NCI-H146 (cell line): ENCODE data around the gene FCHSD1.
A peak's percentile ranks its signal among the peaks of the same experiment; 100 is the strongest.

Experiments used
- DNase-seq: peaks from one replicate; lab custom pipeline; 2025; lab: John Stamatoyannopoulos, UW

The FCHSD1 gene

DNA sequence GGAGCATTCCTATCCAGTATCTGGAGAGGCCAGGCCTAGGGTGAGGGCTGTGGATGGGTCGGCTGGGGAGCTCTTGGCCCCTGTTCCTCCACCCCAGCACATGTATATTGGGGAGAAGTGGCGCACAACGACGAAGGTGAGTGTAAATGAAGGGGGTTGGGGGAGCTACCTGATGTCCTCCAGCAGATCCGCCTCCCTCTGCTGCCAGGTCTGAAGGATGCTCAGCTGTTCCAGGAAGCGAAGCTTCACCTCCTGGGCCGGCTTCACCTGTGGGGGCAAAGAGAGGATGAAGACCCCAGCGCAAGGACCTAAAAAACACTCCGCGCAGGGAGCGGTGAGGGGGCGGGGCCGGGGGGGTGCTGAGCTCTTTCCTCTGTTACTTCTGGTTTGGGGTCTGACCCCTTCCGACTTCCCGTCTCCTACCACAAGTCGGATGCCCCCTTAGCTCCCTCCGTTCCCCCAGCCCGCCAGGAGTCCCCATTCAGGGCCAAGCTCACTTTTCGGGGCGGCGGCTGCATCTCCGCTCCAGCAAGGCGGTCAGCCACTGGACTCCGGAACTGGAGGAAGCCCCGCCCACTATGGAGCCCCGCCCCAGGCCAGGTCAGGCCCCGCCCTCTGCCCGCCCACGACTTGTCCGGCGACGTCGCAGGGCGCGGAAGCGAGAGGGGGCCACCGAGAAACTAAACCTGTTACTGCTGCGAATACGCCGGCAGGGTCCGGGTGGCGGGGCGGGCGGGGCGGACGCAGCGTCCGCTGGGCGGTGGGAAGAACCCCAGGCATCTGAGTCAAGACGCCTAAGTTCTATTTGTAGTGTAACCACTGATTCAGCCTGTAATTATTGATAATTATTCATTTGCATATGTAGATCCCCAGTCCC lies at the start of gene FCHSD1:
TSS of gene FCHSD1 (minus strand) at position 568 of the 877 bp plus-strand sequence. CDS start at position 518, 50 bp downstream.
- peak; percentile 68 for DNase-seq

- DNase-seq: no peak
These were observed 46.4 kb upstream of the FCHSD1 start for GRCh38 chr5:141697586-141697985.

DNA sequence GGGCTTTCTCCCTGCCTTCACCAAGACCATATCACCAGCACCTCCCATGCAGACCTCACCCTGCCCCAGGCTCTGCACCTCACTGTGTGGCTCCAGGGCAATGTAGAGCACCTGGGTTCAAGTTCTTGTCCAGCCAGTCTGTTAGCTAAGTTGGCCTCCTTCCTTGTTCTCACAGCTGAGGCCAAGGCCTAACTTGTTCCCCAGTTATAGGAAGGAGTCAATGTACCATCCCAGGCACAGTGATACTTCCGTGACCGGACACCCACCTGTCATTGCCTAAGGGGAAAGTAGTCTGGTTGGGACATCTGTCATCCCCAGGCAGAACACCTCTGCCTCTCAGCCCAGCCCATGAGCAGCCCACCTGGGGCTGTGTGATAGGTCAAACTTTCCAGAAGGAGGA lies 45.2 kb upstream of the FCHSD1 start:
- DNase-seq: no peak

GRCh38 chr5:141695627-141696215 lies 44.5 kb upstream of the FCHSD1 start:
- no peak for DNase-seq

GRCh38 chr5:141694479-141694878 lies 43.3 kb upstream of the FCHSD1 start:
- DNase-seq: peak; percentile 78

DNA sequence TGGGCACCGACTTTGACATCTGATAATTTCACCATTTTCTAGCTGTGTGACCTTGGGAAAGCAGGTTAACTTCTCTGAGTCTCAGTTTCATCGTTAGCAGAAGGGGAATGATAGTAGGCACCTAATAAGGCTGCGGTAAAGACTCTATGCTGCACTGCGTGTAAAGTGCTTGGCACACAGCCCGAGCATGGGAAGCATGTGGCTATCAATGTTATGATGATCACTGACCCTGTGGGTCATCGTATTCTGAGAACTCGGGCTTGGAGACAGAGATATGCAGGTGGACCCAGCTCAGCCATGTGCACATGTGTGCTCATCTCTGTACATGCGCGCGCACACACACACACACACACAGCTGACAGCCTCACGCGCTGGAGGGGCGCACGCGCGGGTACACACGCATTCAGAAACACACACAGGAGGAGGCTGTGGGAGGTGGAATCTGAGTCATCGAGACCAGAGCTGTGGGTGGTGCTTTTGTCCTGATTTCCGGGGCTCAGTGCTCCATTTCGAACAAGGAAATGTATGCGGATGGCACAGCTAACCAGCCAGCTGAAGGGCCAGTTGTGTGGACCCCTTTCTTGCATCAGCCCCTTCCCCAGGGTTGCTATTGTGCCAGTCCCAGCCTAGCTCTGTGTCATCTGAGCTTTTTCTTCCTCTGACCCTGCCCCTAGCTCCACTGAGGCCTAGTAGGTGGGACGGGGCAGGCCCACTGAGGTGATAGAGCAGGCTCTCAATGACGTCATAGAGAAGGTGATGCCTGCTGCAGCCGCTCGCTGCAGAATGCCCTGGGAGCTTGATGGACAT lies 41.9 kb upstream of the FCHSD1 start:
- no peak for DNase-seq

DNA sequence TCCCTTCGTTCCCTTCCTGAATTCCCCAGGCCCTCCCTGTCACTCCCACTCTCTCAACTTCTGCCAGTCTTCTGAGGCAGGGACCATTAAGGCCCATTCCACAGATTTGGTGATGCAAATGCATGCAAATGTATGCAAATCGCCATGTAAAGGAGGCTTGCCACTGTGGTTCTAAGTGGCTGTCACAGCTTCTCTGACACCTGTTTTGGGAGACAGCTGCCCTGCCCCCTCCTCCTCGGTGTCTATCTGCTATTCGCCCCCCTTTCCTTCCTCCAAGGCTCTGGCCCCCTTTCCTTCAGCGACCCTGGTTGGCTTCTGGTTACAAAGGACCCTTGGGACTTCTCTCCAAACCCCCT lies 41.3 kb upstream of the FCHSD1 start:
- DNase-seq: no peak

- DNase-seq: peak; percentile 54
These were observed 40.8 kb upstream of the FCHSD1 start for GRCh38 chr5:141691867-141692532.

GRCh38 chr5:141691286-141691866 lies 40.2 kb upstream of the FCHSD1 start:
- no peak for DNase-seq

- DNase-seq: no peak
These were observed 35.6 kb upstream of the FCHSD1 start for GRCh38 chr5:141686648-141687416.

DNA sequence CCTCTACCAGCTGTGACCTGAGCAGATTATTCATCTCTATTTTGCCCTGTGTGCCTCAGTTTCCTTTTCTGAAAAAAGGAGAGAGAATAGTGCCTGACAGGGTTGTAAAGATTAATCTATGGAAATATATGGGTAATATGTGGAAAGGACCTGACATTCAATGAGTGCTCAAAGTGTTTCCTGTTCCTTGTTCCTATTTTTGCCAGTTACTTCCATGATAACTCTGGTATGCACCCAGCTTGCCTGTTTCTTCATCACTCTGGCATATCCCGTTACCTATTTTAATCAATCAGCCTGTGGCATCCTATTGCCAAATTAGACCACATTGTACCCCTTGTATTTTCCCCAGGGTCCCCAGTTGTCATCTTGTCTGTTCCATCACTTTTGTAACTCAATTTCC lies 34.4 kb upstream of the FCHSD1 start:
- no peak for DNase-seq

DNA sequence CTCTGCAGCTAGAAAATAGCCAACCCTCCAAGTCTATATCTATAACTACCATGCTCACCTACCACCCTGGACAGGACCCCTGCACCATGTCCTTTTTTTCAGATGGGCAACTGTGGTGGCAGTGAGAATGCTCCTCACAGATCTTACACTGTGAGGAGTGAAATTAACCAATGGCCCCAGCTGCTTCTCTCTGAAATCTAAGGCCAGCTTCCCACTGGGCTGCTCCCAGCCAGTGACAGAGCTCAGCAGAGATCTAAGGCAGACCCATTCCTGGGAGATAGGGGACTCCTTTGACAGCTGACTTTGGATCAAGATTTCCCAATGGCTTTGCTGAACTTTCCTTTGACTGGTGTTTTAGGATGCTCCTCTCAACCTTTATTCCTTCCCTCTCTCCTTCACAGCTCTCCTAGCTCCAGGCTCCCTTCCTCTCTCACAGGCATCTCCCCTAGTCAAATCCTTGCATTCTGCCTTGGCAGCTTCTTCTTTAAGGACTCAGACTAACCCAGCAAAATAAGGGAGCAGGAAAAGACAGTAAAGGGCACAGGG lies 32.5 kb upstream of the FCHSD1 start:
- no peak for DNase-seq

DNA sequence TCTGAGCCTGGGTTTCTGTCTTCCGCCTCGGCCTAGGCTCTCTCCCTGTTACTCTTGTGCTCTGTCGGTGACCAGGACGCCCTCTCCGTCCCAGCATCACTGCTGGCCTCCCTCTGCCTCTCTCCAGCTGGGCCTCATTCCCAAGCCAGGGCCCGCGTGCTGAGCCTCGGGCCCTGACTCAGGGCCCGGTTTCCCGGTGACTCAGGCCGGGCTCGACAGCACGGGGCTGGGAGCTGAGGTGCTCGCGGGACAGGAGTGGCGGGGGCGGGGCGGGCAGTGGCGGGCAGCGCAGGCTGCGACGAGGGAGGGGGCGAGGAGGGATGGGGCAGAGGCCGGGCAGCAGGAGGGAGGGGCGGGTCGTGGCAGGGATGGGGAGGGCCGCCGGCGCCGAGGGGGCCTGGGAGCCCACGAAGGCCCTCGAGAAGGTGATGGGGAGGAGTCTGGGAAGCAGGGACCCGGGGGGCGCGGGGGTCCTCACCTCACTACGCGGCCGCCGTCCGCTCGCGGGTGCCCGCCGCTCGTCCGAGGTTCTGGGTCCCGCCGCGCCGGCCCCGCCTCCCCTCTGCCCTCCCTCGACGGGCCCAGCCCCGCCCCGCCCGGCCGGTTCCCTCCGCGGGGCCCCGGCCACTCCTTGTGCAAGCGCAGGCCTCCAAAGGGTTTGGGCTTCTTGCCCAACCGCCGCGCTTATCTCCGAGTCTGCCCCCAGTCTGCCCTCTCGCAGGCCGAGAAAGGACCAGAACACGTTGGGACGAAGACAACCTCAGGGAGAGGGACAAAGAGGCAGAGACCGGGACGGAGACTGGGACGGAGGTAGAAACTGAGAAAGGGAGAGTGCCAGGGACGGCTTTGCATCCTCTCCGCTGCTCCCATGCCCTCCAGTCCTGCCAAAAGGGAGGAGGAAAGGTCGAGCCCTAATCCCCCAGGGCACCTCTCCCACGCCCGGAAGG lies 30.8 kb upstream of the FCHSD1 start, which contains the start of gene ARAP3:
TSS of gene ARAP3 (minus strand) at position 536 of the 947 bp plus-strand sequence. CDS start 1,744 bp downstream, outside the sequence.
- DNase-seq: peak; percentile 20

DNA sequence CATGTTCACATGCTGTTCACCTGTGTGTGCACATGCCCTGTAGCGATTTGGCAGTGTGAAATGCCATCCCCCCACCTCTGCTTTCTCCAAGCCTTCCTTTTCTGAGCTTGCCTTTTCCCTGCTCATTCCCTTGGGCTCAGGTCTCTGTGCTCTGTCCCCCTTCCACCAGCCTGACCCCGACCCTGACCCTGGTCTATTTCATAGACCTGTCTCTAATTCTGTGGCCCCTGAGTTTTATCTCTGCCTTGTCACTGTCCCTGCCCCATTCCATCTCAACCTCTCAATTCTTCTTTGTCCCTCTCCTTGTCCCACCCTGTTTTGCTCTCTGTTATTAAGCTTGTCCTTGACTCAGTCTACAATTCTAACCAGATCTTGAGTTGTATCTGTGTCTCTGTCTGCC lies 30.1 kb upstream of the FCHSD1 start:
- no peak for DNase-seq

- no peak for DNase-seq
These were observed 29.6 kb upstream of the FCHSD1 start for GRCh38 chr5:141680751-141681201.

DNA sequence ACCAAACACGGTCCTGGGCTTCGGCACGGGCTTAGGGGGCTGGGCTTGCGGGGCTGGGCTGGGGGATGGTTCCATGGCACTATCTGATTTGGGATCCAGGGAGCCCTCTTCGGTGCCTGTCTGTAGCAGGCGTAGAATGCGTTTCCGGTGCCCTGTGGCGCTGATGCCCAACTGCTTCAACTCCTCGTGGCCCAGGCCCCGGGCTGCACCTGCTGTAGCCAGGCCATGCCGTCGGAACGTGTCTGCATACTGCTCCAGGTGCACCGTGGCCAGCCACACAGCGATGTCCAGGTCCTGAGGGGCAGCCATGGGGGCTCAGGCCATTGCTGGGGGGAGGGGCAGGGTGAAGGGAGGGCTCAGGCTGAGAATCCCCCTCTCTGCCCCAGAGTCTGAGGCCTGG lies 29.0 kb upstream of the FCHSD1 start:
- DNase-seq: no peak

DNA sequence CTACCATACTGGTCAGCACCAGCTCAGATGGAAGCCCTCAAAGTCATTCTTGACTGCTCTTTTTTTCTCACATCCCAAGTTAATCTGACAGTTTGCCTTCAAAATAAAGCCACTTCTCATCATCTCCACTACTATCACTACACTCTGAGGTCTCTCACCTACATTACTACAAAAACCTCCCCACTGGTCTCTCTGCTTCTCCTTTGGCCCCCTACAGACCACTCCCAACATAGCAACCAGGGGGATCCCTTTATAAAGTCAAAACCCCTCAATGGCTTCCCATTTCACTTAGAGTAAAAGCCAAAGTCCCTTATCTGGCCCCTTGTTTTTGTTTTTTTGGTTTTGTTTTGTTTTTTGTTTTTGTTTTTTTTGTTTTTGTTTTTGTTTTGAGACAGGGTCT lies 26.2 kb upstream of the FCHSD1 start:
- peak; percentile 8 for DNase-seq

- no peak for DNase-seq
These were observed 24.5 kb upstream of the FCHSD1 start for GRCh38 chr5:141675672-141676071.

DNA sequence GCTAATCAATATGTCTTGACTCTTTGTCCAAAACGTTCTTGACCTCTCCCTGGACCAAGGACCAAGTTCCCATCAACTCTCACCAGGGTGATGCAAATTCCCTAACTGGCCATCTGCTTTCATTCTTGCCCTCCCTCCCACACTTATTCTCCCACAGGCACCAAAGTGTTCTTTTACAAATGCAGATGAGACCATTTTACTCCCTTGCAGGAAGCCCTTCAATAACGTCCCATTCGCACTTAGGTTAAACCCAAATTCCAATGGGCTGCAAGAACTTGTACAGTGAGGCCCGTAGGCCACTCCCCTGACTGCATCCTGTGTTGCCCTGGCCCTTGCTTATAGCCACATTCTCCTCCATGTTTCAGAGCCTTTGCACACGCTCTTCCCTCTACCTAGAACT lies 23.5 kb upstream of the FCHSD1 start:
- DNase-seq: no peak
